ENCODE data around the gene FBH1.

DNA sequence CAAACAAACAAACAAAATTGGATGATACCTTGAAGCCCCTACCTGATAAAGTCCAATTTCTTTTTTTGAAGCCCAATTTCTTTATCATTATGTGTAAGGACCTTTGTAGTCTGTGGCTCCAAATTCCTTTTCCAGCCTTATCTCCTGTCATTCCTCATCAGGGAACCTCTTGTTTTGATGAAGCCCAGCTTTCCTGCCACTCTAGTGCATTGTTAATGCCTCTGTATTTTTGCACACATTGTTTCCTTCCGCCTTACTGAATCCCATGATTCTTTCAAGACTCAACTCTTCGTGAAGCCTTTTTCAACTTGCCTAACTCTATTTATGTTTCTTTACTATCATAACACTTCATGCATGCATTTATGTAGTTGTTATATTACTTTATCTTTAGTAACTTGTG lies 3.3 kb downstream of the FBH1 start:
- TF ChIP-seq POLR2A (IDR thresholded peaks at IDR 0.05; ENCODE audit: low read depth, low read length) (no peak), PAX5 (IDR thresholded peaks at IDR 0.05; ENCODE audit: insufficient read depth, low read length, severe bottlenecking) (no peak), POLR2AphosphoS5 (IDR thresholded peaks at IDR 0.05; ENCODE audit: low read depth, low read length) (no peak)

Measured in GM12891 (cell line).